ENCODE results near the gene ATP9B. TPM values are rescaled to one million over a fixed set of nuclear protein-coding genes. Genes with fewer than 3 reads are reported as not detected.

ATP9B gene
- total RNA-seq, 1 experiment from 2014 or later: 17.9 TPM

DNA sequence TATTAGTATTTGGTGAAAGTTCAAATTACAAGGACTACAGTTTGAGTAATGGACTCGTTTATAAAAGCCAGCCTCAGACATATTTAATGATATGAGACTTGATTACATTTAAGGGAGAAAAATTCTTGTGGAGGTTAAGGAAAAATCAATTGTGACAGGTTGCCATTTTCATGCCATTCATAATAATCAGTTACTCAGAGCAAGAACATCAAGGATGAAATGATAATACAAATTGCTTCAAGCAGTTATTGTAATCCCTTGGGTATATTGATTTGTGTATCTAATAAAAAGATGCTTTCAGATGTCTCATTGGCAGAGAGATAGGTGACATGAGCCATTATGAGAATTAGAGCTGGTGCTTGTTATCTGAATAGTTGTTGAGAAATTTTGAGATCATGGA, 153.6 kb downstream of the ATP9B start:
- no peaks in the 10 kb centered on the region for H3K27me3 ChIP-seq (replicated peaks; ENCODE audit: insufficient read depth, low read depth, low read length, poor library complexity)
- no TSS peak for BruUV-seq (replicated peaks)
- DNase-seq (ENCODE audit: low spot score): no peak
- H3K27ac ChIP-seq (ENCODE audit: low read depth, low read length, poor library complexity, severe bottlenecking): no peak overlapping the region
- CTCF ChIA-PET: no interaction called here
- H3K4me3 ChIP-seq (ENCODE audit: low read depth, low read length, poor library complexity, severe bottlenecking): no peak overlapping the region
- intact Hi-C loops (cut with micrococcal nuclease; ENCODE audit: unreplicated experiment): no loop called here
- TF ChIP-seq, protein P1, sequence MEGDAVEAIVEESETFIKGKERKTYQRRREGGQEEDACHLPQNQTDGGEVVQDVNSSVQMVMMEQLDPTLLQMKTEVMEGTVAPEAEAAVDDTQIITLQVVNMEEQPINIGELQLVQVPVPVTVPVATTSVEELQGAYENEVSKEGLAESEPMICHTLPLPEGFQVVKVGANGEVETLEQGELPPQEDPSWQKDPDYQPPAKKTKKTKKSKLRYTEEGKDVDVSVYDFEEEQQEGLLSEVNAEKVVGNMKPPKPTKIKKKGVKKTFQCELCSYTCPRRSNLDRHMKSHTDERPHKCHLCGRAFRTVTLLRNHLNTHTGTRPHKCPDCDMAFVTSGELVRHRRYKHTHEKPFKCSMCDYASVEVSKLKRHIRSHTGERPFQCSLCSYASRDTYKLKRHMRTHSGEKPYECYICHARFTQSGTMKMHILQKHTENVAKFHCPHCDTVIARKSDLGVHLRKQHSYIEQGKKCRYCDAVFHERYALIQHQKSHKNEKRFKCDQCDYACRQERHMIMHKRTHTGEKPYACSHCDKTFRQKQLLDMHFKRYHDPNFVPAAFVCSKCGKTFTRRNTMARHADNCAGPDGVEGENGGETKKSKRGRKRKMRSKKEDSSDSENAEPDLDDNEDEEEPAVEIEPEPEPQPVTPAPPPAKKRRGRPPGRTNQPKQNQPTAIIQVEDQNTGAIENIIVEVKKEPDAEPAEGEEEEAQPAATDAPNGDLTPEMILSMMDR (conservative IDR thresholded peaks at IDR 0.05; ENCODE audit: low read depth, low read length): no peak
- TF ChIP-seq EZH2 (IDR thresholded peaks at IDR 0.05; ENCODE audit: borderline replicate concordance, low read depth, low read length, poor library complexity, severe bottlenecking): no peak
- POLR2A ChIA-PET (ENCODE audit: low non-redundant PET): no interaction called here
- no peaks in the 10 kb centered on the region for H3K4me1 ChIP-seq (ENCODE audit: insufficient read depth, low read length, poor library complexity, severe bottlenecking)
- H3K36me3 ChIP-seq (ENCODE audit: insufficient read depth, low read length, poor library complexity, severe bottlenecking): no peaks in the 10 kb centered on the region
- no peaks in the 10 kb centered on the region for H3K9me3 ChIP-seq (ENCODE audit: low read depth, low read length, poor library complexity, severe bottlenecking)

DNA sequence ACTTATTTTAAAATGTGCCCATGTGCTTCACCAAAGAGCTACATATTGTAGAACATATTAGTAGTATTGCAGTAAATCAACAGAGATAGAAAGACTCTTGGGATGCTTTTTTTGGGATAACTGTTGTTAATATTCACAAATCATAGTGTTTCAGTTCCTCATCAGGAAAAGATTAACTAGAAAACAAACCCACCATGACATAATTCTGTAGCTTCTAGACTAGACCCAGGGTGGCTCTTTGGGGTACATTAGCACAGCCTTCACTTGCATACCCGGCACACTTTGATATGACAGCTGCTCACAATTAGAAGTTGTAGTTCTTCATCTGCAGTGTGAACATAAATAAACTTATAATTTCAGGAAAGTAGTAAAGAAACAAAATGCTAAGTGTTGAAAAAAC, 154.2 kb downstream of the ATP9B start:
- Histone ChIP-seq H3K4me1 (ENCODE audit: insufficient read depth, low read length, poor library complexity, severe bottlenecking) (no peaks in the 10 kb centered on the region), H3K27ac (ENCODE audit: low read depth, low read length, poor library complexity, severe bottlenecking) (no peak overlapping the region), H3K36me3 (ENCODE audit: insufficient read depth, low read length, poor library complexity, severe bottlenecking) (no peaks in the 10 kb centered on the region), H3K9me3 (ENCODE audit: low read depth, low read length, poor library complexity, severe bottlenecking) (no peaks in the 10 kb centered on the region), H3K4me3 (ENCODE audit: low read depth, low read length, poor library complexity, severe bottlenecking) (no peak overlapping the region), H3K27me3 (replicated peaks; ENCODE audit: insufficient read depth, low read depth, low read length, poor library complexity) (no peaks in the 10 kb centered on the region)
- TF ChIP-seq, protein P1 (conservative IDR thresholded peaks at IDR 0.05; ENCODE audit: low read depth, low read length): no peak
- no peak for TF ChIP-seq EZH2 (IDR thresholded peaks at IDR 0.05; ENCODE audit: borderline replicate concordance, low read depth, low read length, poor library complexity, severe bottlenecking)
- no TSS peak for BruUV-seq (replicated peaks)
- DNase-seq (ENCODE audit: low spot score): no peak
- ChIA-PET CTCF (no interaction called here), POLR2A (ENCODE audit: low non-redundant PET) (no interaction called here)
- intact Hi-C loops (cut with micrococcal nuclease; ENCODE audit: unreplicated experiment): no loop called here

DNA sequence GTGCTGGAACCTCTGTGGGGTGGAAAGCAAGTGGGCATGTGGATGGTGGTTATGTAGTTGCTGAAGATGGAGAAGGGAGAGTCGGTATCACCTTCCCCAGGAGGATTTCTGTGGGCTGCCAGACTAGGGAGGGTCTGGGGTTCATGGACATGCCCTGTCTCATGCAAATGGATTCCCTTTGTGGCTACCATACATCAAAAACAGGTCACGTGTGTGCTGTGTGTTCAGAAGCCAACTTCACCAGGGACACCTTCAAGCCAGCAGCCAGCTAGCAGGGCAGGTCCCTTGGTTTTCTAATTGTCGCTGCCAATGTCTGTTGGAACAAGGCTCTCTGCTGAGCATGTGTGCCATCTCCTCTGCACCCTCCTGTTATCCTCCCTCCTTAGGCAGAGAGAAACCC, 155.2 kb downstream of the ATP9B start:
- H3K4me3 ChIP-seq (ENCODE audit: low read depth, low read length, poor library complexity, severe bottlenecking): no peak overlapping the region
- no peaks in the 10 kb centered on the region for H3K4me1 ChIP-seq (ENCODE audit: insufficient read depth, low read length, poor library complexity, severe bottlenecking)
- no peaks in the 10 kb centered on the region for H3K9me3 ChIP-seq (ENCODE audit: low read depth, low read length, poor library complexity, severe bottlenecking)
- BruUV-seq (replicated peaks): no TSS peak
- H3K36me3 ChIP-seq (ENCODE audit: insufficient read depth, low read length, poor library complexity, severe bottlenecking): no peaks in the 10 kb centered on the region
- TF ChIP-seq EZH2 (IDR thresholded peaks at IDR 0.05; ENCODE audit: borderline replicate concordance, low read depth, low read length, poor library complexity, severe bottlenecking): no peak
- TF ChIP-seq, protein P1 (conservative IDR thresholded peaks at IDR 0.05; ENCODE audit: low read depth, low read length): no peak
- ChIA-PET POLR2A (ENCODE audit: low non-redundant PET) (no interaction called here), CTCF (no interaction called here)
- no peaks in the 10 kb centered on the region for H3K27me3 ChIP-seq (replicated peaks; ENCODE audit: insufficient read depth, low read depth, low read length, poor library complexity)
- H3K27ac ChIP-seq (ENCODE audit: low read depth, low read length, poor library complexity, severe bottlenecking): no peak overlapping the region
- DNase-seq (ENCODE audit: low spot score): no peak
- intact Hi-C loops (cut with micrococcal nuclease; ENCODE audit: unreplicated experiment): no loop called here

All from A673 (cell line).